Measurements from ENCODE around the gene SERINC3.

SERINC3 gene

GRCh38 chr20:44521484-44522481, at the start of gene SERINC3:
Gene SERINC3 (minus strand): TSS chr20:44522070. CDS start chr20:44521951, 119 bp downstream.
- peak; percentile 74 for DNase-seq

GRCh38 chr20:44571362-44571988, 49.6 kb upstream of the SERINC3 start:
- no peak for DNase-seq

- no peak for DNase-seq
These were observed 48.5 kb upstream of the SERINC3 start for GRCh38 chr20:44570367-44570766.

DNA sequence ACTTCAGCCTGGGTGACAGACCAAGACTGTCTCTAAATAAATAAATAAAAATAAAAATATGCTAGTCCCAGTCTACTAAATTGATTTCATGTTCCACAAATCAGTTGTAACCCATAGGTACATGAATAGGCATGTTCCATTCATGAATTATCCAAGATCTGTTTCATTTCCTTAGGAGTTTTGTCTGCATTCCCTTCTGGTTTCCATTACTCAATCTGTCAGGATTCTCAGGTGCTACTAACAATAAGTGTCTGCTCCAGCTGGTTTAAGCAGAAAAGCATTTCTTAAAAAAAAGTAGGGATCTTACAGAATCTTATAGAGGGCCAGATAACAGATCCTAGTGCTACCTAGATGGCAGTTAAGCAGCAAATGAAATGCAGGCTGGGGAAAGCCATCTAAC, 44.9 kb upstream of the SERINC3 start:
- DNase-seq, result no peak

- DNase-seq, result no peak
These were observed 44.1 kb upstream of the SERINC3 start for GRCh38 chr20:44566018-44566417.

GRCh38 chr20:44561876-44562275, 40.0 kb upstream of the SERINC3 start:
- DNase-seq, result no peak

DNA sequence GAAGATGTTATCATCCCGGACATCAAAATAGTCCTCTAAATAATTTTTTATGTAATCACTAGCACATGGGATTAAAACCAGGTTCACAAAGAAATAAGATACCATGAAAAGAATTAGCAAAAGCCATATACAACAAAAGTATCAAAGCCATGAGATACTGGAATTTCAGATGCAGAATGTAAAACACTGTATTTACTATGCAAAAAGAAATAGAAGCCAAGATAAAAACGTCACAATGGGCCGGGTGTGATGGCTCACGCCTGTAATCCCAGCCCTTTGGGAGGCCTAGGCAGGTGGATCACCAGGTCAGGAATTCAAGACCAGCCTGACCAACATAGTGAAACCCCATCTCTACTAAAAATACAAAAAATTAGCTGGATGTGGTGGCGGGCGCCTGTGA, 38.9 kb upstream of the SERINC3 start:
- peak; percentile 79 for DNase-seq

DNA sequence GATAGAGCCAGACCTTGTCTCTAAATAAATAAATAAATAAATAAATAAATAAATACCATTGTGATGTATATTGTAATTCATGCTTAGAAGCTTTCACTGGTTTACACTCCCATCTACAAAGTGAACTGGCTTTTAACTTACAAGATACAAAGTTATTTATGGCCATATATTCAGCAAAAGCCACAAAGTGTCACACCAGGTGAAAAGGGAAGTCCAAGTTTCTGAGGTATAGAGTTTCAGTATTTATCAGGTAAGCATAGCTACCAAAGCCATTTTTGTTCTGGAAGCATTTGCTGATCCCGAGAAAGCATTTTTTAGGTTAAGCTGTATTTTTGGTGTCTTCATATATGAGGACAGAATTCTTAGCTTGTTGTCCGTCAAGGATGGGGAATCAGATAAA, 38.4 kb upstream of the SERINC3 start:
- DNase-seq, result no peak

GRCh38 chr20:44559302-44559701, 37.4 kb upstream of the SERINC3 start:
- DNase-seq, result no peak

GRCh38 chr20:44552950-44553908, 31.4 kb upstream of the SERINC3 start:
- no peak for DNase-seq

GRCh38 chr20:44552568-44552949, 30.7 kb upstream of the SERINC3 start:
- DNase-seq, result no peak

- no peak for DNase-seq
These were observed 30.2 kb upstream of the SERINC3 start for GRCh38 chr20:44552050-44552449.

DNA sequence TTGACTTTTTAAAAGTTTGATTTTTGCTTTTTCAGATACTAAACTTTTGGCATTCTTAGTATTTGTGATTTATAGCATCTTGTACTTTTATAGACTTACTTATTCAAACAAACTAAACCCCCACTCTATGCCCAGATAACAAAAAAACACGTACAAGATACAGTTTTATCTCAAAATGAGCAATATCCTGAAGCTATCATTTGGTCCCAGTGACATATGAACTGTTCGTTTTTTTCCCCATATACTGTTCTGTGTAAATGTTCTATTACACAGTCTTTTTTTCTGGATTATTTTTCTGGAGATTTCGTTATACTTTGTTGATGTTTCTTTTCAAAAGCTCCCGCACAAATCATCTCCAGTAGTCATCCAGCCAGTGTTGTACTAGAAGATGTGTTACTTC, 27.3 kb upstream of the SERINC3 start:
- no peak for DNase-seq

- no peak for DNase-seq
These were observed 25.5 kb upstream of the SERINC3 start for GRCh38 chr20:44547419-44547818.

GRCh38 chr20:44544263-44544662, 22.4 kb upstream of the SERINC3 start:
- DNase-seq, result no peak

DNA sequence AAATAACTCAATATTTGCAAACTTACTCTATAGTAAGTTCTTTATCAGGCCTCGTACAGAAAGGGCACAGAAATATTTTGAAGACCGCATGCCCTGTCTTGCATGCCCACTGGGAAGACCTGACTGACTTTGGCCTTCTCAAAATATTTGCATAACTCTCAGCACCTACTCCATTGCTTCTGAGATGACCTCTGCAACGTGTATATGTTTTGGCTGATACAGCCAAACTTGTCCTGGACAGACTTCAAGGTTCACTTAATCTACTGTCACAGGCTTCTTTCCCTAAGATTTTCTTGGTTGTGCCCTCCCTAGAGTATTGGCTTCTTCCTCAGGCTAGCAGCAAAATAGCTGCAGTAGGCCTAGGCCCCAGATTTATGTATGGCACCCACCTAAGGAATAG, 21.5 kb upstream of the SERINC3 start:
- no peak for DNase-seq

DNA sequence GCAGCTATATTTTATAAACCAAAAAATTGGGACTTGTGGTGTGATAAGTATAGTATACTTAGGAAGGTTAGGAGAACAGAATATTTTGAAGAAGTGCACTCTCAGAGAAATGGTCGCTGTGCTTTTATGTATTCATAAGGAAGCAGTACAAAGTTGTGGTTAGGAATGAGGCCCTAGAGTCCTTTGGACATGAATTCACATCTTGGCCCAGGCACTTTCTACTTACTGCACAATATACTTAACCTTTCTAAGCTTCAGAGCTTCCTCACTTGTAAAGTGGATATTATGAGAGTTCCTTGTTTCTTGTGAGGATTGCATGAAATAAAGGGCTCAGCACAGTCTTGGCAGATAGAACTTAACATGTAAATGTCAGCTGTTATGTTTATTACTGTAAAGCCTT, 21.0 kb upstream of the SERINC3 start:
- DNase-seq, result no peak

GRCh38 chr20:44541992-44542391, 20.1 kb upstream of the SERINC3 start:
- DNase-seq, result no peak

DNA sequence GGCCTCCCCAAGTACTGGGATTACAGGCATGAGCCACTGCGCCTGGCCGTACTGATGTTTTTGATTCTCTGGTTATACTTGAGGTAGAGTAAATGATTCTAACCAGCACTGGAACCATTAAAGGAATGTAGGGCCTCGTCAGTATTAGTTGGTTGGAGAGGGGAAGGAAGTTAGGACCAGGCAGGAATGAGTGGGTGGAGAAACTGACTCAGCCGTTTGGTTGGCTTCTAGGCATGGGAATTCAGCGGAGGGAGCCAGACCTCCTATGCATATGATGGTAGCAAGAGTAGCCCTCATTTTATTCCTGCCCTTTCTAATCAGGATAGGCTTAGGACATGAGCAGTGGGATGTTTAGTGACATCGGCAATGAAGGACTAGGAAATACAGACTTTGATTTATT, 19.0 kb upstream of the SERINC3 start:
- no peak for DNase-seq

DNA sequence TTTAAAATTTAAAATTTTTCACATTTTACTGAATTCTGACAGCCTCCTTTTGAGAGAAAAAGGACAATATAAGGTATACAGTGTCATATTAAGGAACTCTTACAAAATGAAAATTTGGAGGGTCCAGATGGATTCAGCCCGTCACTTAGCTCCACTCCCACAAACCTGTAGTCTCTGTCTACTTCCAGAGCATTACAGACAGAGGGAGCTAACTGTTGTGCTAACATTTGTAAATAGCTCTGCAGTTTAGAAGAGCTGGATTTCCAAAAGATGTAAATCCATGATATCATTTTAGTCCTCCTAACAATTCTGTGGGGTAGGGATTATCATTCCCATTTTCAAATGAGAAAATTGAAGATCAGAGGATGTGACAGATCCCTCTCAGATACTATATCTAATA, 16.1 kb upstream of the SERINC3 start:
- DNase-seq, result no peak

DNA sequence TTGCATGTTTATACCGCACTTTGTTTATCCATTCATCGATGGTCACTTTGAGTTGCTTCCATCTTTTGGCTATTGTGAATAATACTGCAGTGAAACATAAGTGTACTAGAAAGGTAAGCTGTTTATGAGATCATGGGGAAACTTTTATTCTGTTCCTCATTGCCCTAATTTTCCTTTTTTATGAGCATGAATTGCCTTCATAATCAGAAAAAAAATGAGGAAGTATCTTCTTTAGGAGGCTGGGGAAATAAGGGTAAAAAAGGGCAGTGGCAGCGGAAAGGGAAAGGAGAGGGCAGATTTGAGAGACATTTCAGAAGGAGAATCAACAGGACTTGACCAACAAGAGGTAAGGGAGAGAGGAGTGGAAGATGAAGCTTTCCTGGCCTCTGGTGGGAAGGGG, 14.3 kb upstream of the SERINC3 start:
- DNase-seq, result no peak

DNA sequence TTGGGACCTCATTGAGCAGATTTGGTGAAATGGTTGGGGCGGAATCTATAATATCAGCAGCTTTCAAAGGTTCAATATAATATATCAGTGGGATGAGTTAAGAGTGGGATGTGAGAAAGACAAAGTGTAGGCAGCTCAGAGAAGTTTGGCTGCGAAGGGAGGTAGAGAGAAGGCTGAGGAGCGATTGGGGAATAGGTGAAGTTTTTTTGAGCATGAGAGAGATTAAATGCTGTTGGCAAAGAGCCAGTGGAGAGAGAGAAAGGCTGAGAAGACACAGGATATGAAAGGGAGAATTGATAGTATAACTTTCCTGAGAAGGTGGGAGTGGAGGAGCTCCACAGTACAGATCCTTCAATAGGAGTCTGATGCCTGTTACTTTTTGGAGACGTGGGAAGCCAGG, 12.1 kb upstream of the SERINC3 start:
- no peak for DNase-seq

DNA sequence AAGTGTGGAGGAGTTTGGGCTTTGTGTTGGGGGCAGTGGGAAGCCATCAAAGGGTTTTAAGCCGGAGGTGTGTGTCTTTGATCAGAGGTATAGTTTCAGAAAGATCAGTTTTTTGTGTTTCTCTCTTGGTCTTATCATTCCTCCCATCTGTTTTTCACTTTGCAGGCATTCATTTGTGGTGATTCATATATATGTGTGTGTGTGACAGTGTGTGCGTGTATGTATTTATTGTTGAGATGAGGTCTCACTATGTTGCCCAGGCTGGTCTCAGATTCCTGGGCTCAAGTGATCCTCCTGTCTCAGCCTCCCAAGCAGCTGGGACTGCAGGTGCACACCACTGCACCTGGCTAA, 11.1 kb upstream of the SERINC3 start:
- DNase-seq, result no peak

All from NCI-H526 treated with DMSO at 0.1 percent for 48 hours (cell line).